ENCODE data around the gene BPIFA3. TPM values are rescaled to one million over a fixed set of nuclear protein-coding genes. Genes with fewer than 3 reads are reported as not detected.

The BPIFA3 gene
- total RNA-seq, 5 donors from 2014 or later (not counting 1 experiment from before 2014, with no cell fraction given): not detected

- ATAC-seq (replicated peaks in 1 of 4) (no peak), DNase-seq (no peak)
- Histone ChIP-seq H3K9me3 (no peaks in the 10 kb centered on the region), H3K27ac (ENCODE audit: low read length) (no peak overlapping the region), H3K27me3 (replicated peaks in 1 of 2; ENCODE audit: control insufficient read depth in 2 of 2, extremely low read depth in 1 of 2, insufficient read depth in 2 of 2, low read length in 1 of 2) (peaks cover 0 to 24% of the 10 kb centered on the region in 2 experiments), H3K36me3 (ENCODE audit: control insufficient read depth in 2 of 2, extremely low read depth in 1 of 2, insufficient read depth in 1 of 2, low read length in 1 of 2) (no peaks in the 10 kb centered on the region), H3K4me3 (ENCODE audit: control insufficient read depth in 1 of 2, extremely low read depth in 1 of 2, low read length in 1 of 2) (no peak overlapping the region), H3K4me1 (ENCODE audit: control insufficient read depth in 1 of 2, extremely low read depth in 1 of 2, insufficient read depth in 2 of 2, low read length in 2 of 2) (no peaks in the 10 kb centered on the region)
- Mint-ChIP-seq H3K27me3 (peaks cover 26 to 31% of the 10 kb centered on the region in 2 donors), H3K27ac (no peak overlapping the region), H3K4me1 (no peaks in the 10 kb centered on the region), H3K4me3 (no peak overlapping the region), H3K36me3 (no peaks in the 10 kb centered on the region), H3K9me3 (no peaks in the 10 kb centered on the region)
- WGBS (ENCODE audit: insufficient coverage): 75% methylated on average over 4 of the region's 8 CpGs
- CTCF ChIA-PET: no interaction called here
- POLR2A ChIA-PET: no interaction called here
These were observed 58.1 kb downstream of the BPIFA3 start for GRCh38 chr20:33275215-33275614.

- CTCF ChIA-PET: no interaction called here
- whole genome bisulfite sequencing (ENCODE audit: insufficient coverage): 80% methylated on average over 2 of the region's 3 CpGs
- peaks cover 20 to 31% of the 10 kb centered on the region in 2 donors for H3K27me3 Mint-ChIP-seq
These were observed 58.7 kb downstream of the BPIFA3 start for GRCh38 chr20:33275871-33276270.

GRCh38 chr20:33276303-33277113 is 59.4 kb downstream of the BPIFA3 start:
- Mint-ChIP-seq H3K4me3 (no peak overlapping the region), H3K9me3 (no peaks in the 10 kb centered on the region), H3K27ac (no peak overlapping the region), H3K27me3 (peaks cover 14 to 27% of the 10 kb centered on the region in 2 donors), H3K4me1 (no peaks in the 10 kb centered on the region), H3K36me3 (no peaks in the 10 kb centered on the region)
- Histone ChIP-seq H3K27ac (ENCODE audit: low read length) (no peak overlapping the region), H3K36me3 (ENCODE audit: control insufficient read depth in 2 of 2, extremely low read depth in 1 of 2, insufficient read depth in 1 of 2, low read length in 1 of 2) (no peaks in the 10 kb centered on the region), H3K4me3 (ENCODE audit: control insufficient read depth in 1 of 2, extremely low read depth in 1 of 2, low read length in 1 of 2) (no peak overlapping the region), H3K27me3 (replicated peaks in 1 of 2; ENCODE audit: control insufficient read depth in 2 of 2, extremely low read depth in 1 of 2, insufficient read depth in 2 of 2, low read length in 1 of 2) (peaks cover 0 to 29% of the 10 kb centered on the region in 2 experiments), H3K9me3 (no peaks in the 10 kb centered on the region), H3K4me1 (ENCODE audit: control insufficient read depth in 1 of 2, extremely low read depth in 1 of 2, insufficient read depth in 2 of 2, low read length in 2 of 2) (no peaks in the 10 kb centered on the region)
- ATAC-seq (replicated peaks in 1 of 4) (no peak), DNase-seq (no peak)
- POLR2A ChIA-PET: no interaction called here
- CTCF ChIA-PET: no interaction called here
- 77% methylated on average over 10 of the region's 12 CpGs for WGBS (ENCODE audit: insufficient coverage)

More at GRCh38 chr20:33275871-33276270, 58.7 kb downstream of the BPIFA3 start:
- Mint-ChIP-seq H3K4me3 (no peak overlapping the region), H3K4me1 (no peaks in the 10 kb centered on the region), H3K36me3 (no peaks in the 10 kb centered on the region), H3K9me3 (no peaks in the 10 kb centered on the region), H3K27ac (no peak overlapping the region)
- Histone ChIP-seq H3K36me3 (ENCODE audit: control insufficient read depth in 2 of 2, extremely low read depth in 1 of 2, insufficient read depth in 1 of 2, low read length in 1 of 2) (no peaks in the 10 kb centered on the region), H3K27me3 (replicated peaks in 1 of 2; ENCODE audit: control insufficient read depth in 2 of 2, extremely low read depth in 1 of 2, insufficient read depth in 2 of 2, low read length in 1 of 2) (peaks cover 0 to 26% of the 10 kb centered on the region in 2 experiments), H3K4me3 (ENCODE audit: control insufficient read depth in 1 of 2, extremely low read depth in 1 of 2, low read length in 1 of 2) (no peak overlapping the region), H3K9me3 (no peaks in the 10 kb centered on the region), H3K4me1 (ENCODE audit: control insufficient read depth in 1 of 2, extremely low read depth in 1 of 2, insufficient read depth in 2 of 2, low read length in 2 of 2) (no peaks in the 10 kb centered on the region), H3K27ac (ENCODE audit: low read length) (no peak overlapping the region)
- ATAC-seq (replicated peaks in 1 of 4): no peak
- no peak for DNase-seq
- POLR2A ChIA-PET: no interaction called here

Other genes with a start within 250 kb of the BPIFA3 start
- not detected for gene SUN5, start 212.9 kb upstream of the BPIFA3 start, total RNA-seq
- under 1 TPM in 3 of 5 donors, not detected in 2; 0.16 to 0.29 (median 0.22) TPM for gene BPIFB2, start 209.6 kb upstream of the BPIFA3 start, total RNA-seq
- not detected for gene BPIFB6, start 185.7 kb upstream of the BPIFA3 start, total RNA-seq
- gene BPIFB3, start 163.4 kb upstream of the BPIFA3 start, total RNA-seq: not detected
- gene BPIFB4, start 137.7 kb upstream of the BPIFA3 start, total RNA-seq: not detected
- gene BPIFA2, start 49.2 kb upstream of the BPIFA3 start, total RNA-seq: not detected
- gene BPIFA1, start 18.6 kb downstream of the BPIFA3 start, total RNA-seq: not detected
- under 1 TPM in 2 of 5 donors, not detected in 3; 0.16 to 0.76 TPM for gene BPIFB1, start 65.9 kb downstream of the BPIFA3 start, total RNA-seq
- 10 to 100 TPM; 42.1 to 54.3 (median 49.1) TPM for gene CDK5RAP1, start 184.2 kb downstream of the BPIFA3 start, total RNA-seq
- 1 to 10 TPM; 4.4 to 7.8 (median 5.5) TPM for gene SNTA1, start 226.4 kb downstream of the BPIFA3 start, total RNA-seq

Data from T-cell (primary cell).